Tibial nerve (tissue), 4 donors: ENCODE measurements around the gene PROK1. TPM values are rescaled to one million over a fixed set of nuclear protein-coding genes. Genes with fewer than 3 reads are reported as not detected.

ENCODE experiments used
- DNase-seq, 2 donors: peaks; one replicate each; pipeline ENCODE4 v3.0.0-alpha.2; 2019; ENCODE audit warnings: low spot score in 2 of 2
- H3K27ac ChIP-seq, 4 donors: fragments of 200-600 bp; sonication (generic) in 3 of 4; one replicate each; pipeline ENCODE4 v1.5.1; 2017 to 2019; ENCODE audit warnings: mild to moderate bottlenecking in 1 of 4
- H3K27me3 ChIP-seq, 2 donors: fragments of 200-600 bp; sonication (generic) in 1 of 2; one replicate each; pipeline versions ENCODE4 v1.5.1 to v1.6.0; 2017 to 2019
- H3K36me3 ChIP-seq, 3 donors: fragments of 200-600 bp; sonication (generic); one replicate each; pipeline ENCODE4 v1.5.1; 2018 to 2019
- H3K4me1 ChIP-seq, 4 donors: fragments of 200-600 bp; sonication (generic) in 3 of 4; one replicate each; pipeline ENCODE4 v1.5.1; 2017 to 2019
- H3K4me3 ChIP-seq, 4 donors: fragments of 200-600 bp; sonication (generic) in 3 of 4; one replicate each; pipeline ENCODE4 v1.5.1; 2017 to 2019; ENCODE audit warnings: mild to moderate bottlenecking in 1 of 4, moderate library complexity in 1 of 4
- H3K9me3 ChIP-seq, 4 donors: fragments of 200-600 bp; sonication (generic) in 3 of 4; one replicate each; pipeline ENCODE4 v1.5.1; 2017 to 2019
- CTCF ChIP-seq, 5 experiments: fragments of 200-600 bp in 3 of 5; fragments of 450-650 bp in 2 of 5; sonication (generic) in 3 of 5; IDR thresholded peaks; one replicate each; pipeline ENCODE4 v1.5.1; 2016 to 2019; ENCODE audit warnings: antibody characterized with exemption in 5 of 5, mild to moderate bottlenecking in 3 of 5, moderate library complexity in 2 of 5
- EP300 ChIP-seq, 2 donors: sonication (generic); formaldehyde crosslinking; IDR thresholded peaks; one replicate each; pipeline ENCODE4 v1.6.1; 2017; ENCODE audit warnings: antibody characterized with exemption in 2 of 2, mild to moderate bottlenecking in 1 of 2
- POLR2A ChIP-seq, 2 donors: fragments of 450-650 bp; IDR thresholded peaks; one replicate each; pipeline ENCODE4 v1.6.1; 2017; ENCODE audit warnings: antibody characterized with exemption in 2 of 2, mild to moderate bottlenecking in 2 of 2, moderate library complexity in 2 of 2
- WGBS, 2 donors: methylation state at CpG; one replicate each; pipeline ENCODE4 v1.1.5; 2018; 5-methylcytosine and 5-hydroxymethylcytosine counted together
- total RNA-seq, 4 donors: library from RNA; depleted of rRNA; stranded (reverse); fragments of >200 nt; gene quantifications; one replicate each; pipeline ENCODE4 v1.1.0, GENCODE V29; 2016

Gene PROK1
- total RNA-seq, 4 donors from 2014 or later: 1.2 to 6.9 (median 4.6) TPM; not detected in 1

GRCh38 chr1:110472546-110472945 is 21.6 kb downstream of the PROK1 start:
- no peak for DNase-seq

GRCh38 chr1:110474444-110474843 is 23.5 kb downstream of the PROK1 start:
- Histone ChIP-seq H3K4me3 (no peak overlapping the region), H3K27me3 (no peaks in the 10 kb centered on the region), H3K36me3 (no peaks in the 10 kb centered on the region), H3K4me1 (no peaks in the 10 kb centered on the region), H3K27ac (no peak overlapping the region), H3K9me3 (no peaks in the 10 kb centered on the region)
- 78 to 79% methylated on average over 6 of the region's 6 CpGs for WGBS, 2 donors
- TF ChIP-seq EP300 (IDR thresholded peaks at IDR 0.05): no peak
- no peak for TF ChIP-seq POLR2A (IDR thresholded peaks at IDR 0.05)
- no peak for TF ChIP-seq CTCF (IDR thresholded peaks at IDR 0.05)
- DNase-seq: no peak

More at GRCh38 chr1:110472546-110472945, 21.6 kb downstream of the PROK1 start:
- no peak for TF ChIP-seq CTCF (IDR thresholded peaks at IDR 0.05)
- Histone ChIP-seq H3K4me1 (no peaks in the 10 kb centered on the region), H3K9me3 (no peaks in the 10 kb centered on the region), H3K4me3 (no peak overlapping the region), H3K36me3 (no peaks in the 10 kb centered on the region), H3K27ac (no peak overlapping the region), H3K27me3 (no peaks in the 10 kb centered on the region)
- WGBS, 2 donors: 70 to 77% methylated on average over 10 of the region's 10 CpGs

- H3K27ac ChIP-seq: no peak overlapping the region
- WGBS, 2 donors: 91% methylated on average over 5 of the region's 5 CpGs
- TF ChIP-seq CTCF (IDR thresholded peaks at IDR 0.05) (no peak), EP300 (IDR thresholded peaks at IDR 0.05) (no peak), POLR2A (IDR thresholded peaks at IDR 0.05) (no peak)
- H3K36me3 ChIP-seq: no peaks in the 10 kb centered on the region
- no peaks in the 10 kb centered on the region for H3K9me3 ChIP-seq
- H3K4me3 ChIP-seq: no peak overlapping the region
- no peak for DNase-seq
- no peaks in the 10 kb centered on the region for H3K27me3 ChIP-seq
- H3K4me1 ChIP-seq: no peaks in the 10 kb centered on the region
These were observed 24.5 kb downstream of the PROK1 start for GRCh38 chr1:110475362-110476027.

- no peak for TF ChIP-seq CTCF (IDR thresholded peaks at IDR 0.05)
- no peak for TF ChIP-seq POLR2A (IDR thresholded peaks at IDR 0.05)
- no peak for TF ChIP-seq EP300 (IDR thresholded peaks at IDR 0.05)
- H3K27me3 ChIP-seq: no peaks in the 10 kb centered on the region
- no peak for DNase-seq
- no peaks in the 10 kb centered on the region for H3K9me3 ChIP-seq
- no peak overlapping the region for H3K4me3 ChIP-seq
- 43% methylated on average over 10 of the region's 10 CpGs for WGBS, 2 donors
- H3K36me3 ChIP-seq: no peaks in the 10 kb centered on the region
- H3K27ac ChIP-seq: no peak overlapping the region
- no peaks in the 10 kb centered on the region for H3K4me1 ChIP-seq
These were observed 25.2 kb downstream of the PROK1 start for GRCh38 chr1:110476028-110476765.

GRCh38 chr1:110477041-110477440 is 26.1 kb downstream of the PROK1 start:
- no peaks in the 10 kb centered on the region for H3K27me3 ChIP-seq
- H3K9me3 ChIP-seq: no peaks in the 10 kb centered on the region
- no peak overlapping the region for H3K4me3 ChIP-seq
- H3K27ac ChIP-seq: no peak overlapping the region
- H3K36me3 ChIP-seq: no peaks in the 10 kb centered on the region
- DNase-seq: no peak
- TF ChIP-seq POLR2A (IDR thresholded peaks at IDR 0.05): no peak
- WGBS, 2 donors: 94 to 100% methylated on average over 2 of the region's 2 CpGs
- H3K4me1 ChIP-seq: peaks cover 0 to 4% (median 0%) of the 10 kb centered on the region in 4 donors
